Hepatocyte (in vitro differentiated cells): ENCODE measurements around the gene MAPKAP1. TPM values are rescaled to one million over a fixed set of nuclear protein-coding genes. Genes with fewer than 3 reads are reported as not detected.
A peak's percentile ranks its signal among the peaks of the same experiment; 100 is the strongest.

Experiments used
- DNase-seq: peaks from one replicate; pipeline ENCODE4 v3.0.0-alpha.2; 2016; ENCODE audit warnings: low spot score
- H2AFZ ChIP-seq: fragments of 200-600 bp; sonication (generic); 2 replicates; pipeline ENCODE4 v1.6.0; 2016; ENCODE audit warnings: antibody characterized with exemption, mild to moderate bottlenecking
- H3K27ac ChIP-seq: fragments of 200-600 bp; sonication (generic); 2 replicates; pipeline ENCODE4 v1.5.1; 2016; ENCODE audit warnings: mild to moderate bottlenecking
- H3K27me3 ChIP-seq: fragments of 200-600 bp; sonication (generic); 2 replicates; pipeline ENCODE4 v1.6.1; 2016
- H3K36me3 ChIP-seq: fragments of 200-600 bp; sonication (generic); replicated peaks from 2 replicates; pipeline ENCODE4 v1.5.1; 2016; ENCODE audit warnings: low read depth; ENCODE audit not compliant: insufficient read depth
- H3K4me1 ChIP-seq: fragments of 200-600 bp; sonication (generic); 2 replicates; pipeline ENCODE4 v1.5.1; 2016; ENCODE audit warnings: mild to moderate bottlenecking, moderate library complexity; ENCODE audit not compliant: insufficient read depth
- H3K4me2 ChIP-seq: fragments of 200-600 bp; sonication (generic); 2 replicates; pipeline ENCODE4 v1.6.0; 2016
- H3K4me3 ChIP-seq: fragments of 200-600 bp; sonication (generic); 2 replicates; pipeline ENCODE4 v1.5.1; 2016; ENCODE audit warnings: mild to moderate bottlenecking
- H3K79me2 ChIP-seq: fragments of 200-600 bp; sonication (generic); 2 replicates; pipeline ENCODE4 v1.6.0; 2017; ENCODE audit warnings: mild to moderate bottlenecking
- H3K9me2 ChIP-seq: fragments of 200-600 bp; sonication (generic); replicated peaks from 2 replicates; pipeline ENCODE4 v1.6.0; 2017; ENCODE audit warnings: mild to moderate bottlenecking; ENCODE audit not compliant: insufficient read depth
- H3K9me3 ChIP-seq: fragments of 200-600 bp; sonication (generic); 2 replicates; pipeline ENCODE4 v1.5.1; 2016; ENCODE audit warnings: low read depth, mild to moderate bottlenecking
- H4K20me1 ChIP-seq: fragments of 200-600 bp; sonication (generic); 2 replicates; pipeline ENCODE4 v1.6.0; 2016; ENCODE audit warnings: mild to moderate bottlenecking; ENCODE audit not compliant: insufficient read depth, poor library complexity, severe bottlenecking
- EZH2 ChIP-seq: fragments of 200-600 bp; sonication (generic); IDR thresholded peaks from 2 replicates; pipeline ENCODE4 v1.6.1; 2016; ENCODE audit warnings: antibody characterized with exemption, mild to moderate bottlenecking, borderline replicate concordance
- EZH2phosphoT487 ChIP-seq: fragments of 200-600 bp; sonication (generic); IDR thresholded peaks from one replicate; pipeline ENCODE4 v1.6.1; 2018; ENCODE audit warnings: antibody characterized with exemption, mild to moderate bottlenecking, low read depth, moderate library complexity; ENCODE audit not compliant: unreplicated experiment, severe bottlenecking
- WGBS: methylation state at CpG from one replicate; pipeline ENCODE4 v1.1.6; 2016; ENCODE audit warnings: low lambda C conversion rate; ENCODE audit errors: missing lambda C conversion rate; 5-methylcytosine and 5-hydroxymethylcytosine counted together
- polyA plus RNA-seq: library from polyadenylated mRNA; unstranded; fragments of >200 nt; fragmentation: Nextera tagmentation; extraction: Ambion mirVana; gene quantifications from 2 replicates; pipeline ENCODE4 v1.2.1, GENCODE V29; 2016
- total RNA-seq: library from RNA; depleted of rRNA; stranded (reverse); fragments of >200 nt; gene quantifications from 2 replicates; pipeline ENCODE4 v1.2.3, GENCODE V29; 2014
- TF ChIP-seq, protein P1 (sequence below): fragments of 200-600 bp; sonication (generic); IDR thresholded peaks from 2 replicates; pipeline ENCODE4 v1.5.1; 2016; ENCODE audit warnings: antibody characterized with exemption, mild to moderate bottlenecking; ENCODE audit not compliant: poor library complexity

MAPKAP1 gene
- total and polyA plus RNA-seq, 2 experiments from 2014 or later, result 74.5 to 79.4 TPM

DNA sequence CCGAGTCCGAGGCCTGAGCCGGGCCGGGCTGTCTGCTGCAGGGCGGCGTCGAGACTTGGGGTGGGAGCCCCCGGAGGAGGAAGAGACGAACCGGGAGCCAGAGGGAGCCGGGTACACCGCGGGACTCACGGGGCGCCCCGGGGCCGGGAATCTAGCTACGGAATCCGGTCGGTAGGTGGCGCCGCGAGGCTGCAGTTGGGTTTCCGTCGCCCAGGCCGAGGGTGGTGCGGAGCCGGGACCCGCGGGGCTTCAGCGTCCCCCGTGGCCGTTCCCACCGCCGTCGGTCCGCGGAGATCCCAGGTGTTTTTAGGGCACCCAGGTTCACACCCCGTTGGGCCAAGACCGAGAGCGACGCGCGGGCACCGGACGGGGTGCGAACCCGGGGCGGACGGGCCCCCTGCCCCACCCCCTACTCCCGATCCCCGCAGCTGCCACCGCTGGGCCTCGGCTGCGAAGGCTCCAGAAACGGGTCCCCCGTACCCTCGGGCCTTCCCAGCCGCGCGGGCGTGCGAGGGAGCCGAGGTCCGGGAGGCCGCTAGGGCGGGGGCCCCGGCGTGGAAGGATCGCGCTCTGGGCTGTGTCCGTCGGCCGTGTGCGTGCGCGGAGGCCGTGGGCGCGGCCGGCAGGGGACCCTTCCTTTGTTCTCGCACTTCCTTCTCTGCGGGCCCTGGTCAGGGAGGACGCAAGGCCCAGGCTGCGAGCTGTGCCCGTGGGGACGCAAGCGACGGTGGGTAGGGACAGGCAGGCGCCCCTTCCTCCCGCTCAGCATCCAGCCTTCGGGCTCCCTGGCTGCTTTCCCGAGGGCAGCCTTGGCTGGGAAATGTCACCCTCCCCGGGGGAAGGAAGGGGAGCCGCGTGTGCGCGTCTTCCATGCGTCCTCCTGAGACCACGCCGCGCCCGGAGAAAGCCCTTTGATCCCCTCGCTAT lies 298.8 kb downstream of the MAPKAP1 start:
- no peaks in the 10 kb centered on the region for H3K9me3 ChIP-seq
- 6% methylated on average over 92 of the region's 104 CpGs for WGBS
- no peaks in the 10 kb centered on the region for H4K20me1 ChIP-seq
- DNase-seq, result peak; percentile 90
- no peaks in the 10 kb centered on the region for H3K27me3 ChIP-seq
- H3K27ac ChIP-seq, result no peak overlapping the region
- peak overlapping the region; percentile 88 for H3K4me3 ChIP-seq
- no peak for TF ChIP-seq EZH2phosphoT487
- no peak for TF ChIP-seq EZH2
- TF ChIP-seq, protein P1, sequence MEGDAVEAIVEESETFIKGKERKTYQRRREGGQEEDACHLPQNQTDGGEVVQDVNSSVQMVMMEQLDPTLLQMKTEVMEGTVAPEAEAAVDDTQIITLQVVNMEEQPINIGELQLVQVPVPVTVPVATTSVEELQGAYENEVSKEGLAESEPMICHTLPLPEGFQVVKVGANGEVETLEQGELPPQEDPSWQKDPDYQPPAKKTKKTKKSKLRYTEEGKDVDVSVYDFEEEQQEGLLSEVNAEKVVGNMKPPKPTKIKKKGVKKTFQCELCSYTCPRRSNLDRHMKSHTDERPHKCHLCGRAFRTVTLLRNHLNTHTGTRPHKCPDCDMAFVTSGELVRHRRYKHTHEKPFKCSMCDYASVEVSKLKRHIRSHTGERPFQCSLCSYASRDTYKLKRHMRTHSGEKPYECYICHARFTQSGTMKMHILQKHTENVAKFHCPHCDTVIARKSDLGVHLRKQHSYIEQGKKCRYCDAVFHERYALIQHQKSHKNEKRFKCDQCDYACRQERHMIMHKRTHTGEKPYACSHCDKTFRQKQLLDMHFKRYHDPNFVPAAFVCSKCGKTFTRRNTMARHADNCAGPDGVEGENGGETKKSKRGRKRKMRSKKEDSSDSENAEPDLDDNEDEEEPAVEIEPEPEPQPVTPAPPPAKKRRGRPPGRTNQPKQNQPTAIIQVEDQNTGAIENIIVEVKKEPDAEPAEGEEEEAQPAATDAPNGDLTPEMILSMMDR, result peak; percentile 95
- H3K4me1 ChIP-seq, result no peaks in the 10 kb centered on the region
- no peaks in the 10 kb centered on the region for H3K79me2 ChIP-seq
- H2AFZ ChIP-seq, result peak overlapping the region; percentile 99
- no peaks in the 10 kb centered on the region for H3K9me2 ChIP-seq
- H3K36me3 ChIP-seq, result no peaks in the 10 kb centered on the region
- peak overlapping the region; percentile 99 for H3K4me2 ChIP-seq

DNA sequence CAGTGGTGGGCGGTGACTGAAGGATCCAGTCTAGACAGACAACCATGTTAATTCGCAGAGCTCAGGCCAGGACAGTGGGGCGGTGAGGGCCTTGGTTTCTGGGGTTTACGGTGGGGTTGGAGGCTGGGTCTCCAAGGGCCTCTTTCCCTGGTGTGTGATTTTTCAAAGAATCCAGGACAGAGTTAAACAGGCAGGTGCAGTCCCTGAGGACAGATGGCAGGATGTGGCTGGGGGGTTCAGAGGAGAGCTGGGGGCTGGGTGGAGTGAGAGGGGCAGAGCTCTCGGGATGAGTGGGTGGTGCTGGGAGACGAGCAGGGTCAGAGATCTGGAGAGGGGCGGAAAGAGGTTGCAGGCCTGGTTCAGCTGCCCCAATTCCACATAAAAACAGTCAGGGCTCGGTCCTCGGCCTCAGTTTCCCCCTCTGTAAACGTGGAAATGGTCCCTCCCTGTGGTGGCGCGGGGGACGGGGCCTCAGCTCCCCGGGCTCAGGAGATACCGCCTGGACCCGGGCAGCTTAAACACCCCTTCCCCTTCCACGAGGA lies 299.5 kb downstream of the MAPKAP1 start:
- TF ChIP-seq EZH2, result no peak
- TF ChIP-seq, protein P1, result no peak
- TF ChIP-seq EZH2phosphoT487, result no peak
- Histone ChIP-seq H3K79me2 (no peaks in the 10 kb centered on the region), H3K36me3 (no peaks in the 10 kb centered on the region), H3K27me3 (no peaks in the 10 kb centered on the region), H3K4me1 (no peaks in the 10 kb centered on the region), H3K27ac (no peak overlapping the region), H2AFZ (peak overlapping the region; percentile 99), H3K9me3 (no peaks in the 10 kb centered on the region), H3K4me3 (no peak overlapping the region), H3K9me2 (no peaks in the 10 kb centered on the region), H3K4me2 (peak overlapping the region; percentile 99), H4K20me1 (no peaks in the 10 kb centered on the region)
- DNase-seq, result no peak
- WGBS, result 53% methylated on average over 15 of the region's 17 CpGs

DNA sequence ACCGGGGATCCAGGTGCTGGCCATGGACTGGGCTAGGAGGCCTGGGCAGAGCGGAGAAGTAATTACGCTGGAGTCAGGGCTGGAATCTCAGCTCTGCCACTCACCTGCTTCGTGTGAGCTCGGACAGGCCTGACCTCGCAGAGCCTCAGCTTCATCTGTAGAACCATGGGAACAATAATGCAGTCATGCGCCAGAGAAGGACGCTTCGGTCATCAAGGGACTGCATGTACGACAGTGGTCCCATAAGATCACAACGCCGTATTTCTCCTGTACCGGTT lies 300.3 kb downstream of the MAPKAP1 start:
- no peaks in the 10 kb centered on the region for H3K4me1 ChIP-seq
- H3K79me2 ChIP-seq, result no peaks in the 10 kb centered on the region
- no peak overlapping the region for H2AFZ ChIP-seq
- H4K20me1 ChIP-seq, result no peaks in the 10 kb centered on the region
- DNase-seq, result no peak
- H3K36me3 ChIP-seq, result no peaks in the 10 kb centered on the region
- H3K9me3 ChIP-seq, result no peaks in the 10 kb centered on the region
- H3K27ac ChIP-seq, result no peak overlapping the region
- H3K27me3 ChIP-seq, result no peaks in the 10 kb centered on the region
- 93% methylated on average over 13 of the region's 13 CpGs for WGBS
- TF ChIP-seq, protein P1, result no peak
- TF ChIP-seq EZH2phosphoT487, result no peak
- no peak for TF ChIP-seq EZH2
- H3K4me3 ChIP-seq, result no peak overlapping the region
- no peaks in the 10 kb centered on the region for H3K9me2 ChIP-seq
- no peak overlapping the region for H3K4me2 ChIP-seq
